GM23338 (cell line): Measurements from ENCODE around the gene YIPF2.
"Not testable (repeated sequence)": the region's sequence is repeated elsewhere in the genome, so short reads cannot be mapped to it uniquely, and the experiment has no call there.

Source experiments
- CREB1 ChIP-seq: fragments of 250-450 bp; sonication (Bioruptor Pico); IDR thresholded peaks from 2 replicates; pipeline ENCODE4 v1.5.0; 2020; ENCODE audit warnings: low read depth, mild to moderate bottlenecking, moderate library complexity
- CTCF ChIP-seq, 2 experiments: fragments of 200-600 bp in 1 of 2; sonication (generic) in 1 of 2; conservative IDR thresholded peaks; 2 replicates each; pipeline versions ENCODE4 v1.5.1 to v1.6.1; 2016 to 2017; ENCODE audit warnings: antibody characterized with exemption in 2 of 2, low read depth in 2 of 2, mild to moderate bottlenecking in 2 of 2, moderate library complexity in 1 of 2
- ETS1 ChIP-seq: IDR thresholded peaks from 2 replicates; pipeline ENCODE4 v1.6.1; 2016; ENCODE audit warnings: antibody characterized with exemption
- EZH2 ChIP-seq: fragments of 200-600 bp; sonication (generic); IDR thresholded peaks from one replicate; pipeline ENCODE4 v1.8.0; 2017; ENCODE audit warnings: antibody characterized with exemption, mild to moderate bottlenecking, low read depth; ENCODE audit not compliant: unreplicated experiment
- EZH2phosphoT487 ChIP-seq: fragments of 200-600 bp; sonication (generic); IDR thresholded peaks from one replicate; pipeline ENCODE4 v1.8.1; 2018; ENCODE audit warnings: antibody characterized with exemption; ENCODE audit not compliant: unreplicated experiment
- JUNB ChIP-seq: IDR thresholded peaks from one replicate; pipeline ENCODE4 v1.6.1; 2016; ENCODE audit warnings: antibody characterized with exemption; ENCODE audit not compliant: unreplicated experiment
- POLR2AphosphoS5 ChIP-seq: IDR thresholded peaks from 2 replicates; pipeline ENCODE4 v1.6.1; 2016; ENCODE audit warnings: antibody characterized with exemption, low read depth
- ZNF114 ChIP-seq: fragments of 250-450 bp; sonication (Bioruptor Pico); IDR thresholded peaks from 2 replicates; pipeline ENCODE4 v1.5.0; 2020; ENCODE audit warnings: mild to moderate bottlenecking, moderate library complexity

GRCh38 chr19:10959277-10959968, 31.0 kb upstream of the YIPF2 start:
- TF ChIP-seq CTCF (conservative IDR thresholded peaks at IDR 0.05; ENCODE audit: low read depth in 2 of 2); JUNB; POLR2AphosphoS5; ETS1; EZH2; EZH2phosphoT487; CREB1; ZNF114: not testable (repeated sequence)
